CD14-positive monocyte (primary cell): ENCODE results near the gene PKD1L1. TPM values are rescaled to one million over a fixed set of nuclear protein-coding genes. Genes with fewer than 3 reads are reported as not detected.
"Not testable (repeated sequence)": the region's sequence is repeated elsewhere in the genome, so short reads cannot be mapped to it uniquely, and the experiment has no call there.

Source experiments
- DNase-seq, 3 donors: peaks; one replicate each; pipeline ENCODE4 v3.0.0-alpha.2; 2011 to 2022
- H2AFZ ChIP-seq: 2 replicates; pipeline ENCODE4 v1.6.0; 2012; ENCODE audit warnings: mild to moderate bottlenecking, low read depth, low read length, inconsistent platforms; ENCODE audit not compliant: insufficient read depth, poor library complexity, severe bottlenecking
- H3K27ac ChIP-seq, 2 donors: 1 replicate in 1 of 2; 2 replicates in 1 of 2; pipeline ENCODE4 v1.5.1; 2012 to 2013; ENCODE audit warnings: low read length in 2 of 2, control low read depth in 1 of 2, inconsistent platforms in 1 of 2, low read depth in 1 of 2, mild to moderate bottlenecking in 1 of 2
- H3K27me3 ChIP-seq, 2 donors: one replicate each; pipeline versions ENCODE4 v1.6.0 to v1.6.1; 2011 to 2013; ENCODE audit warnings: low read length in 2 of 2; ENCODE audit not compliant: control insufficient read depth in 2 of 2, insufficient read depth in 2 of 2
- H3K36me3 ChIP-seq, 2 donors: replicated peaks in 1 of 2; 1 replicate in 1 of 2; 2 replicates in 1 of 2; pipeline versions ENCODE4 v1.5.1 to v1.6.1; 2012 to 2013; ENCODE audit warnings: low read length in 2 of 2, control low read depth in 1 of 2, inconsistent platforms in 1 of 2, mild to moderate bottlenecking in 1 of 2; ENCODE audit not compliant: insufficient read depth in 2 of 2, control insufficient read depth in 1 of 2
- H3K4me1 ChIP-seq, 2 donors: 1 replicate in 1 of 2; 2 replicates in 1 of 2; pipeline versions ENCODE4 v1.5.1 to v1.6.1; 2012 to 2013; ENCODE audit warnings: low read length in 2 of 2, control low read depth in 1 of 2, inconsistent platforms in 1 of 2, mild to moderate bottlenecking in 1 of 2, moderate library complexity in 1 of 2; ENCODE audit not compliant: insufficient read depth in 2 of 2, control insufficient read depth in 1 of 2
- H3K4me2 ChIP-seq: replicated peaks from 2 replicates; pipeline ENCODE3; 2012; ENCODE audit warnings: low read length, moderate library complexity, mild to moderate bottlenecking; ENCODE audit not compliant: poor library complexity, severe bottlenecking; ENCODE audit errors: extremely low read depth
- H3K4me3 ChIP-seq, 3 experiments: fragments of 200-600 bp in 1 of 3; sonication (generic) in 1 of 3; replicated peaks in 1 of 3; 1 replicate in 2 of 3; 2 replicates in 1 of 3; pipeline ENCODE4 v1.5.1; 2011 to 2013; ENCODE audit warnings: low read length in 3 of 3, mild to moderate bottlenecking in 3 of 3, control low read depth in 2 of 3, low read depth in 2 of 3, inconsistent platforms in 1 of 3, moderate library complexity in 1 of 3
- H3K79me2 ChIP-seq: 2 replicates; pipeline ENCODE4 v1.6.0; 2012; ENCODE audit warnings: mild to moderate bottlenecking, control low read depth, inconsistent platforms, low read length, moderate library complexity; ENCODE audit not compliant: insufficient read depth
- H3K9ac ChIP-seq: 2 replicates; pipeline ENCODE4 v1.6.0; 2017; ENCODE audit warnings: low read length, mild to moderate bottlenecking; ENCODE audit not compliant: insufficient read depth, poor library complexity, severe bottlenecking
- H3K9me3 ChIP-seq, 2 donors: replicated peaks in 1 of 2; 1 replicate in 1 of 2; 2 replicates in 1 of 2; pipeline versions ENCODE4 v1.5.1 to v1.6.1; 2012 to 2013; ENCODE audit warnings: low read length in 2 of 2, control low read depth in 1 of 2; ENCODE audit not compliant: control insufficient read depth in 1 of 2, insufficient read depth in 1 of 2
- H4K20me1 ChIP-seq: 2 replicates; pipeline ENCODE4 v1.6.0; 2012; ENCODE audit warnings: mild to moderate bottlenecking, low read length, control low read depth, moderate library complexity; ENCODE audit not compliant: insufficient read depth
- H3K27ac Mint-ChIP-seq, 7 donors: one replicate each; pipeline ENCODE4 v1.8.0; 2020; ENCODE audit warnings: mild to moderate bottlenecking in 7 of 7, mixed read lengths in 7 of 7, moderate library complexity in 6 of 7, inconsistent platforms in 2 of 7
- H3K27me3 Mint-ChIP-seq, 3 donors: one replicate each; pipeline ENCODE4 v1.8.0; 2021 to 2022; ENCODE audit warnings: low read depth in 3 of 3, mild to moderate bottlenecking in 3 of 3, mixed read lengths in 3 of 3, moderate library complexity in 3 of 3, inconsistent platforms in 1 of 3
- H3K36me3 Mint-ChIP-seq, 2 donors: one replicate each; pipeline ENCODE4 v1.8.0; 2020; ENCODE audit warnings: mixed read lengths in 2 of 2, inconsistent platforms in 1 of 2, mild to moderate bottlenecking in 1 of 2
- H3K4me1 Mint-ChIP-seq: one replicate; pipeline ENCODE4 v1.8.0; 2020; ENCODE audit warnings: mild to moderate bottlenecking, mixed read lengths
- H3K4me3 Mint-ChIP-seq, 2 donors: one replicate each; pipeline ENCODE4 v1.8.0; 2020; ENCODE audit warnings: mild to moderate bottlenecking in 2 of 2, mixed read lengths in 2 of 2, moderate library complexity in 1 of 2
- H3K9me3 Mint-ChIP-seq, 7 donors: one replicate each; pipeline ENCODE4 v1.8.0; 2020 to 2022; ENCODE audit warnings: mixed read lengths in 7 of 7, mild to moderate bottlenecking in 6 of 7, moderate library complexity in 6 of 7, inconsistent platforms in 2 of 7
- CTCF ChIP-seq: fragments of 200-600 bp; IDR thresholded peaks from one replicate; pipeline ENCODE4 v1.8.0; 2022; ENCODE audit warnings: antibody characterized with exemption, mild to moderate bottlenecking
- WGBS: methylation state at CpG from one replicate; pipeline ENCODE4 v1.1.5; 2013; ENCODE audit warnings: missing lambda C conversion rate; ENCODE audit not compliant: insufficient coverage; 5-methylcytosine and 5-hydroxymethylcytosine counted together
- intact Hi-C, 2 donors: fragments of 100-400 bp; cut with micrococcal nuclease; formaldehyde crosslinking; loops; one replicate each; pipeline versions ENCODE4 v1.15.0 to v1.15.1; 2023
- polyA plus RNA-seq, 3 donors: library from polyadenylated mRNA; depleted of rRNA in 1 of 3; unstranded in 2 of 3; stranded (reverse) in 1 of 3; fragments of 300-500 nt in 2 of 3; fragments of >200 nt in 1 of 3; fragmentation: Illumina TruSeq in 2 of 3; gene quantifications; 1 replicate in 2 of 3; 2 replicates in 1 of 3; pipeline ENCODE4 v1.2.3, GENCODE V29; 2012 to 2021

PKD1L1 gene
- polyA plus RNA-seq, 3 donors: 0.19 TPM; not detected in 2

- Histone ChIP-seq H3K27me3 (no peaks in the 10 kb centered on the region), H3K4me3 (no peak overlapping the region), H3K36me3 (no peaks in the 10 kb centered on the region), H3K27ac (no peak overlapping the region), H3K79me2 (no peaks in the 10 kb centered on the region), H2AFZ (no peak overlapping the region), H3K4me2 (no peak overlapping the region), H3K9ac (no peak overlapping the region), H4K20me1 (no peaks in the 10 kb centered on the region), H3K9me3 (no peaks in the 10 kb centered on the region), H3K4me1 (peaks cover 6 to 12% of the 10 kb centered on the region in 2 donors)
- H3K27ac Mint-ChIP-seq: peak overlapping the region in 1 of 7 donors; percentile 57
- TF ChIP-seq CTCF: peak; percentile 64
- intact Hi-C loops: no loop called here
- H3K4me3 Mint-ChIP-seq: no peak overlapping the region
- no CpG with 5 or more reads among the region's 8 CpGs for WGBS
- H3K9me3 Mint-ChIP-seq: peaks cover 0 to 2% (median 0%) of the 10 kb centered on the region in 7 donors
- H3K36me3 Mint-ChIP-seq: no peaks in the 10 kb centered on the region
- no peak for DNase-seq
- peaks cover 18% of the 10 kb centered on the region for H3K4me1 Mint-ChIP-seq
- H3K27me3 Mint-ChIP-seq: peaks cover 0 to 1% (median 0%) of the 10 kb centered on the region in 3 donors
Measured at GRCh38 chr7:47988496-47989386, 40.5 kb upstream of the PKD1L1 start.

- Mint-ChIP-seq H3K4me1 (peaks cover 7% of the 10 kb centered on the region), H3K36me3 (peaks cover 10 to 11% of the 10 kb centered on the region in 2 donors), H3K4me3 (no peak overlapping the region), H3K27me3 (no peaks in the 10 kb centered on the region), H3K27ac (peak overlapping the region in 1 of 7 donors; percentile 16), H3K9me3 (peaks cover 0 to 3% (median 0%) of the 10 kb centered on the region in 7 donors)
- DNase-seq: no peak
- TF ChIP-seq CTCF: no peak
- Histone ChIP-seq H3K27ac (no peak overlapping the region), H4K20me1 (no peaks in the 10 kb centered on the region), H2AFZ (peak overlapping the region; percentile 2), H3K27me3 (no peaks in the 10 kb centered on the region), H3K79me2 (peaks cover 14% of the 10 kb centered on the region), H3K4me3 (no peak overlapping the region), H3K36me3 (peaks cover 6 to 8% of the 10 kb centered on the region in 2 donors), H3K9ac (no peak overlapping the region), H3K4me2 (no peak overlapping the region), H3K4me1 (peaks cover 15 to 17% of the 10 kb centered on the region in 2 donors), H3K9me3 (no peaks in the 10 kb centered on the region)
- intact Hi-C loops: loop anchor here in 1 of 2 donors (5.0 kb wide), 1 partner anchor 55 kb away; the partner anchor contains the start of gene C7orf57
- no CpG with 5 or more reads among the region's 2 CpGs for WGBS
Measured at GRCh38 chr7:47982610-47983009, 34.3 kb upstream of the PKD1L1 start.

- not testable (repeated sequence) for H3K4me1 Mint-ChIP-seq, H3K27me3 ChIP-seq, H3K27ac Mint-ChIP-seq, H3K4me3 Mint-ChIP-seq, H3K9me3 ChIP-seq, H3K9ac ChIP-seq, H3K9me3 Mint-ChIP-seq, H4K20me1 ChIP-seq, H2AFZ ChIP-seq, H3K4me2 ChIP-seq, H3K27ac ChIP-seq, H3K4me3 ChIP-seq, H3K27me3 Mint-ChIP-seq, DNase-seq
- intact Hi-C loops: loop anchor here in 1 of 2 donors (5.0 kb wide), 1 partner anchor 57 kb away; the partner anchor contains the start of gene C7orf57
- Histone ChIP-seq H3K79me2 (peaks cover 23% of the 10 kb centered on the region), H3K4me1 (peaks cover 15 to 17% of the 10 kb centered on the region in 2 donors), H3K36me3 (peaks cover 25 to 28% of the 10 kb centered on the region in 2 donors)
- H3K36me3 Mint-ChIP-seq: peaks cover 28 to 30% of the 10 kb centered on the region in 2 donors
- WGBS: no CpG with 5 or more reads among the region's 5 CpGs
Measured at GRCh38 chr7:47980648-47981047, 32.4 kb upstream of the PKD1L1 start.
